Activated CD4-positive, alpha-beta T cell treated with anti-CD3 and anti-CD28 coated beads, Interleukin-2, amount 50 U/mL, for 16 hours (primary cell): Measurements from ENCODE around the gene PTPN14.

ENCODE experiments used
- DNase-seq: peaks from one replicate; pipeline ENCODE4 v3.0.0-alpha.2; 2020

The PTPN14 gene

GRCh38 chr1:214449371-214449770, 102.0 kb downstream of the PTPN14 start:
- no peak for DNase-seq

- DNase-seq, result no peak
These were observed 102.9 kb downstream of the PTPN14 start for GRCh38 chr1:214448536-214448935.

- DNase-seq, result no peak
These were observed 103.9 kb downstream of the PTPN14 start for GRCh38 chr1:214447557-214447871.

GRCh38 chr1:214446772-214447556, 104.4 kb downstream of the PTPN14 start:
- no peak for DNase-seq

GRCh38 chr1:214445831-214446614, 105.4 kb downstream of the PTPN14 start:
- peak; percentile 29 for DNase-seq

- DNase-seq, result no peak
These were observed 106.2 kb downstream of the PTPN14 start for GRCh38 chr1:214445199-214445598.

GRCh38 chr1:214444182-214444939, 107.0 kb downstream of the PTPN14 start:
- no peak for DNase-seq

GRCh38 chr1:214441119-214441518, 110.3 kb downstream of the PTPN14 start:
- peak; percentile 55 for DNase-seq

GRCh38 chr1:214440219-214440965, 111.0 kb downstream of the PTPN14 start:
- peak; percentile 19 for DNase-seq

GRCh38 chr1:214439352-214440119, 111.9 kb downstream of the PTPN14 start:
- DNase-seq, result peak; percentile 93

- peak; percentile 70 for DNase-seq
These were observed 112.9 kb downstream of the PTPN14 start for GRCh38 chr1:214438530-214438929.

GRCh38 chr1:214438075-214438474, 113.3 kb downstream of the PTPN14 start:
- DNase-seq, result no peak

GRCh38 chr1:214435867-214436266, 115.5 kb downstream of the PTPN14 start:
- no peak for DNase-seq

GRCh38 chr1:214432245-214432644, 119.2 kb downstream of the PTPN14 start:
- no peak for DNase-seq

GRCh38 chr1:214429951-214430770, 121.2 kb downstream of the PTPN14 start:
- DNase-seq, result no peak

- DNase-seq, result peak; percentile 94
These were observed 123.5 kb downstream of the PTPN14 start for GRCh38 chr1:214427871-214428277.

GRCh38 chr1:214426426-214426812, 125.0 kb downstream of the PTPN14 start:
- no peak for DNase-seq

- DNase-seq, result no peak
These were observed 125.5 kb downstream of the PTPN14 start for GRCh38 chr1:214425716-214426425.

GRCh38 chr1:214425101-214425500, 126.3 kb downstream of the PTPN14 start:
- DNase-seq, result no peak

GRCh38 chr1:214423045-214423444, 128.4 kb downstream of the PTPN14 start:
- no peak for DNase-seq
